Duodenal mucosa (tissue), 2 donors: ENCODE data around the gene TOPAZ1.

ENCODE experiments used
- H3K27ac ChIP-seq: one replicate; pipeline ENCODE4 v1.7.0; 2013; ENCODE audit warnings: low read depth, low read length
- H3K27me3 ChIP-seq, 2 donors: one replicate each; pipeline ENCODE4 v1.7.0; 2013; ENCODE audit warnings: low read length in 2 of 2, control low read depth in 1 of 2; ENCODE audit not compliant: insufficient read depth in 2 of 2, control insufficient read depth in 1 of 2
- H3K36me3 ChIP-seq, 2 donors: one replicate each; pipeline ENCODE4 v1.7.0; 2013; ENCODE audit warnings: low read length in 2 of 2, control low read depth in 1 of 2; ENCODE audit not compliant: insufficient read depth in 2 of 2, control insufficient read depth in 1 of 2
- H3K4me1 ChIP-seq, 2 donors: one replicate each; pipeline ENCODE4 v1.7.0; 2013; ENCODE audit warnings: low read length in 2 of 2, control low read depth in 1 of 2; ENCODE audit not compliant: insufficient read depth in 2 of 2, control insufficient read depth in 1 of 2
- H3K4me3 ChIP-seq, 2 donors: one replicate each; pipeline ENCODE4 v1.7.0; 2013; ENCODE audit warnings: low read length in 2 of 2, low read depth in 1 of 2
- H3K9ac ChIP-seq, 2 donors: one replicate each; pipeline ENCODE4 v1.7.0; 2013; ENCODE audit warnings: low read length in 2 of 2, low read depth in 1 of 2
- H3K9me3 ChIP-seq, 2 donors: one replicate each; pipeline ENCODE4 v1.7.0; 2013; ENCODE audit warnings: low read length in 2 of 2, control low read depth in 1 of 2; ENCODE audit not compliant: control insufficient read depth in 1 of 2

Gene TOPAZ1

DNA sequence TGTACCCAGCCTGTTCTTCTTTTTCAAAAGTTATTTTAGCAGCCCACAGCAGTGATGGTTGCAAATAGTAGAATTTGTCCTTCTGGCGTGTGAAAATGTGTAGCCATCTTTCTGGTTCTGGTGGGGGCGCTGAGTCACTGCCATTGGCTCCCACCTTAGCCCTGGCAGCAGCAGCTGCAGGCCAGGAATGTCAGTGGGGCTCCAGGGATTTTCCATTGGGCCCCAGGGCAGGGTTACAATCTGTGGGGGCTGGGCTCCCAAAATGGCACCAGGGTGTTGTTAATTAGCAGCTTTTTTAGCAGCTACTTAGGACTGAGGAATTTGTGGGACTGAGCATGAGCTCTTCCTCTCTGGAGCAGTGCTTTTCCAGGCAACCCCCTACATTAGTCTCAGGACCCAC, 38.9 kb downstream of the TOPAZ1 start:
- Histone ChIP-seq H3K4me1 (no peaks in the 10 kb centered on the region), H3K27ac (no peak overlapping the region), H3K4me3 (no peak overlapping the region), H3K9me3 (no peaks in the 10 kb centered on the region), H3K9ac (no peak overlapping the region), H3K27me3 (no peaks in the 10 kb centered on the region), H3K36me3 (no peaks in the 10 kb centered on the region)

DNA sequence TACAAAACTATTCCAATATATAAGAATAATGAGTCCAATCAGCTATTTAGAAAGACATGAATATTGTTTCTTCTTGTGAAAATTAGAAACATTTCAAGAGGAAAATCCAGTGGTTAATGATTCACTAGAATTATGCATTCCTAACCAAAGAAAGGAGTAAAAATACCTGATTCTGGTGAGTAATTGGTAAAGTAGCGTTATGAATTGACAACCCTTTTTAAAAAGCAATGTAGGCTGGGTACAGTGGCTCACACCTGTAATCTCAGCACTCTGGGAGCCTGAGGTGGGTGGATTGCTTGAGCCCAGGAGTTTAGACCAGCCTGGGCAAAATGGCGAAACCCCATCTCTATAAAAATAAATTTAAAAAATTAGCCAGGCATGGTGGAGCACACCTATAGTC, 43.3 kb downstream of the TOPAZ1 start:
- H3K36me3 ChIP-seq, result no peaks in the 10 kb centered on the region
- no peaks in the 10 kb centered on the region for H3K9me3 ChIP-seq
- H3K27me3 ChIP-seq, result no peaks in the 10 kb centered on the region
- H3K4me1 ChIP-seq, result no peaks in the 10 kb centered on the region
- H3K4me3 ChIP-seq, result no peak overlapping the region
- no peak overlapping the region for H3K27ac ChIP-seq
- no peak overlapping the region for H3K9ac ChIP-seq

DNA sequence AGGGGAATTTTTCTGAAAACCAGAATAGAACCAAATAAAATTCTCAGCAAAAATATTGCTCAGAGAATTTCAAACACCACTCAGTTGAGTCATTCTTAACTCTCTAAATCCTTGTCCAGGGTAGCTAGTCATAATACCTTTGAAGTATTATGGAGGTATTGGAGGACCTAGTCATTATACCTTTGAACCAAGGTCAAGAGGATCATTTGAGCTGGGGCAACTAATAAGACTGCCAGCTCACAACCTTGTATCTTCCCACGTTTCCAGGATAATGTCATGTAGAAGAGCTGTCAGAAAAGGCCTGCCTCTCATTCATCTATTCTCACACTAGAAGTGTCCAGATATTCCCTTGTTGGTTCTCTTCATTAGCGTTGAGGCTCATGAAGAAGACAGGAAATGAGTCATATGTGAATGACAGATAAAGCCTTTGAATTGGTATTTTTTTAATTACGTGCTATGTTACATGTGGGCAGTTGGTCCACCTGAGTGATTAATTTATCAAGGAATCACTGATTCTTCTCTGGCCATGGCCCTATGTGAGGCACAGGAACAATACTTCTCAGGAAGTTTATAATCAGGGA, 48.3 kb downstream of the TOPAZ1 start:
- no peaks in the 10 kb centered on the region for H3K36me3 ChIP-seq
- H3K27me3 ChIP-seq, result no peaks in the 10 kb centered on the region
- H3K27ac ChIP-seq, result no peak overlapping the region
- no peak overlapping the region for H3K4me3 ChIP-seq
- no peaks in the 10 kb centered on the region for H3K9me3 ChIP-seq
- no peaks in the 10 kb centered on the region for H3K4me1 ChIP-seq
- H3K9ac ChIP-seq, result no peak overlapping the region

DNA sequence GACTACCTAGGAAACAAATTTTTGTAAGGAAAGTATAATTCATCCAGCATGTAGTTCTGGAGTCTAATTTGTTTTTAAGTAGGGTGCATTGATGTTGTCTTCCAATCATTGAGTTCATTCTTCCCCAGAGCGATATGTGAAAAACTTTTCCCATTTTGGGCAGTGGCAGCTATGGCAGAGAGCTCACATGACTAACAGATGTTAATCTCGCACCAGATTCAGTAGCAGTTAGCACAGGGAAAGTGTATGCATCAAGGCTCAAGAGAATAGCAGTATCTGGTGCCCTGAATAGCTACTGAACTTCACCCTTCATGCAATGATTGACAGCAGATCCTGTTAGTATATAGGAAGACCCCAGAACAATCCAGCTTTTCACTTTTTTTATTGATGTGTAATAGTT, 50.6 kb downstream of the TOPAZ1 start:
- H3K9me3 ChIP-seq, result no peaks in the 10 kb centered on the region
- no peaks in the 10 kb centered on the region for H3K36me3 ChIP-seq
- no peak overlapping the region for H3K27ac ChIP-seq
- H3K4me3 ChIP-seq, result no peak overlapping the region
- H3K9ac ChIP-seq, result no peak overlapping the region
- H3K4me1 ChIP-seq, result no peaks in the 10 kb centered on the region
- H3K27me3 ChIP-seq, result no peaks in the 10 kb centered on the region

DNA sequence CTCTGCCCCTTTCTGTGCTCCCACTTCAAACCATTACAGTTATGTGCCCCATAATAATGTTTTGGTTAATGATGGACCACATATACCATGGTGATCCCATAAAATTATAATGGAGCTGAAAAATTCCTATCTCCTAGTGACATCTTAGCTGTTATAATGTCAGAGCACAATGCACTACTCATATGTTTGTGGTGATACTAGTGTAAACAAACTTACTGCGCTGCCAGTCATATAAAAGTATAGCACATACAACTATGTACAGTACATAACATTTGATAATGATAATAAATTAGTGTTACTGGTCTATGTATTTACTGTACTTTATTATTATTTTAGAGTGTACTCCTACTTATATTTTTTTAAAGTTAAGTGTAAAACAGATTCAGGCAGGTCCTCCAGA, 51.3 kb downstream of the TOPAZ1 start:
- Histone ChIP-seq H3K36me3 (no peaks in the 10 kb centered on the region), H3K27ac (no peak overlapping the region), H3K4me3 (no peak overlapping the region), H3K4me1 (no peaks in the 10 kb centered on the region), H3K9ac (no peak overlapping the region), H3K9me3 (no peaks in the 10 kb centered on the region), H3K27me3 (no peaks in the 10 kb centered on the region)

DNA sequence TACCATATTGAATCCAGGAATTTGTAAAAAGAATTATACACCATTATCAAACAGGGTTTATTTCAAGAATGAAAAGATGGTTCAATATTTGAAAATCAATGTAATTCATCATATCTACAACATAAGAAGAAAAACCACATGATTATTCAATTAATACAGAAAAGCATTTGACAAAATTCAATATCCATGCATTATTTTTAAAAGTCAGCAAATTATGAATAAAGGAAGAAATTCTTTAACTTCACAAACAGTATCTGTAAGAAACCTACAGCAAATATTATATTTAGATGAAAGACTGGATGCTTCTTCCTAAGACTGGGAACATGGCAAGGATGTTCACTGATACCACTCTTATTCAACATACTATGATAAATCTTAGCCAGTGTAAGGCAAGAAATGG, 55.6 kb downstream of the TOPAZ1 start:
- no peak overlapping the region for H3K27ac ChIP-seq
- no peak overlapping the region for H3K9ac ChIP-seq
- no peak overlapping the region for H3K4me3 ChIP-seq
- no peaks in the 10 kb centered on the region for H3K4me1 ChIP-seq
- H3K36me3 ChIP-seq, result no peaks in the 10 kb centered on the region
- H3K9me3 ChIP-seq, result no peaks in the 10 kb centered on the region
- no peaks in the 10 kb centered on the region for H3K27me3 ChIP-seq

DNA sequence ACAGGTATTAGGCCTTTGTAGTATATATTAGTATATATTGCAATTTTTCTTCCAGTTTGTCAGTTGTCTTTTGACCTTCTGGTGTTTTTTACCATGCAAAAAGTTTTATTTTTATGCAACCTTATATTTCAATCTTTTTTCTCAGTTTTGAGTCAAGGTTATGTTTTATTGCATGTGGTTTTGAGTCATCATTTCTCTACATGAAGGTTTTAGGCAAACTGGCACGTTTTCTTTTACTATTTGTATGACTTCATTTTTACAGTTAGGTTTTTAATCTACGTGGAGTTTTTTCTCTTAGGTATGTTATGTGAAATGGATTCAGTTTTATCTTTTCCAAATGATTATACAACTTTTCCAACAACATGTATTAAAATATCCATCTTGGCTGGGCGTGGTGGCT, 60.1 kb downstream of the TOPAZ1 start:
- Histone ChIP-seq H3K9ac (no peak overlapping the region), H3K36me3 (no peaks in the 10 kb centered on the region), H3K27ac (no peak overlapping the region), H3K27me3 (peaks cover 0 to 3% of the 10 kb centered on the region in 2 donors), H3K9me3 (no peaks in the 10 kb centered on the region), H3K4me3 (no peak overlapping the region), H3K4me1 (no peaks in the 10 kb centered on the region)

DNA sequence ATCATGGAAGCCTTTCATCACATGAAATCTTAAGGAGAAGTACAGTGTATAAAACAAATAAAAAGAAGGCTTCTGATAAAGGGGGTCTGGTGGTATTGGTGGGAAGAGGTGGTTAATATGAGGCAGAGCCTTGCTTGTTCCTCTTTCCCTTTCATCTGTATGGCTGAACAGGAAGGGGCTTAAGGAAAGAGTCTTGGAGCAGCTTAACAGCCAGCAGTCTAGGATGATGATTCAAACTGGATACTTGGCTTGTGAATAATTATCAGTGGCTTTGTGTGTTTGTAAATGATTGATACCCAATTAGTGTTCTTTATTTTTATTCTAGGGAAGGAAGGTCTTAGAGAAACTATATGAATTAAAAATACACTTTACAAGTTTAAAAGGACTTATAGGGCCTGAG, 67.8 kb downstream of the TOPAZ1 start:
- Histone ChIP-seq H3K9ac (no peak overlapping the region), H3K27me3 (no peaks in the 10 kb centered on the region), H3K4me1 (no peaks in the 10 kb centered on the region), H3K36me3 (no peaks in the 10 kb centered on the region), H3K4me3 (no peak overlapping the region), H3K27ac (no peak overlapping the region), H3K9me3 (no peaks in the 10 kb centered on the region)

DNA sequence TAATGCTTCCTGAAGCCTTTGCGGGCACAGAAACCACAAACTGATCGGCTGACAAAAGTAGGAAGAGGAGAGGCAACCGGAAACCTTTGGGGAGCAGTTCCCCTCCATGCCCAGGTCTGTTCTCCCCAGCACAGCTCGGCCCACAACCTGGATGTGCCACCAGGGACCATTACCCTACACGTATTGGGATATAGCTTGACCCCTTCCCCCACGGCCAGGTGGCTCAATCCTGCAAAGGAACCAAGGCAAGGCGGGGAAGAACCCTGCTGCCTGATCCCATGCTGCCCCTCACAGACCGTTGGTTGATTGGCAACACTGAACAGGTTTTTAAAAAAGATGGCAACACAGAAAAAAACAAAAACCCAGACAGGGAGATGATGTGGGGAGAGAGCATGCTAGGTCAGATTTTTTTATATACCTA, 77.2 kb downstream of the TOPAZ1 start:
- no peaks in the 10 kb centered on the region for H3K9me3 ChIP-seq
- no peaks in the 10 kb centered on the region for H3K27me3 ChIP-seq
- no peaks in the 10 kb centered on the region for H3K4me1 ChIP-seq
- no peak overlapping the region for H3K9ac ChIP-seq
- H3K4me3 ChIP-seq, result no peak overlapping the region
- no peaks in the 10 kb centered on the region for H3K36me3 ChIP-seq
- H3K27ac ChIP-seq, result no peak overlapping the region

DNA sequence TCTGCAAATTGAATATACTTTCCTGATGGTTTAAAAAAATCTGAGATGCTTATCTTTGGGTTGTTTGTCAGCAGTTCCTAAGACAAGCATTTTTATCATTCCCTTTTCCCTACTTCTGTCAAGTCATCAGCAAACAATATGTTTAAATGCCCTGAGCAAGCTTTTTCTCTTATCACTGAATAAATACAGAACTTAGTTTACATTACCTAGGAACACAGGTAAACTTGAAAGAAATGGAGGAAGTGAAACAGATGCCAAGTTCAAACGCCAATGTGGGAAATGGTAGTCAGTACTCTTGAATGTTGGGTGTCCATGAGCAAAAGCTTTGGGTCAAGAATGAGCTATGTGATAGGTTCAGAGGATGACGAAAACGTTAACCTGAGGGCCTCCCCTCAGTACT, 79.6 kb downstream of the TOPAZ1 start:
- Histone ChIP-seq H3K9ac (no peak overlapping the region), H3K4me3 (no peak overlapping the region), H3K27ac (no peak overlapping the region)

More for the DNA sequence above, 79.6 kb downstream of the TOPAZ1 start:
- Histone ChIP-seq H3K4me1 (no peaks in the 10 kb centered on the region), H3K27me3 (no peaks in the 10 kb centered on the region), H3K9me3 (no peaks in the 10 kb centered on the region), H3K36me3 (no peaks in the 10 kb centered on the region)
